SK-N-MC (cell line): ENCODE results near the gene DMRT3.

Experiments
- EZH2 ChIP-seq: fragments of 200-600 bp; sonication (generic); IDR thresholded peaks from one replicate; pipeline ENCODE4 v1.6.1; 2017; ENCODE audit warnings: antibody characterized with exemption
- FOXP2 ChIP-seq: optimal IDR thresholded peaks from 2 replicates; pipeline ENCODE3; 2011; ENCODE audit warnings: mild to moderate bottlenecking, moderate library complexity; ENCODE audit not compliant: insufficient read depth; ENCODE audit errors: extremely low read length, control extremely low read depth
- POLR2AphosphoS5 ChIP-seq: IDR thresholded peaks from 2 replicates; pipeline ENCODE4 v1.6.1; 2012; ENCODE audit warnings: mild to moderate bottlenecking, low read depth, low read length, borderline replicate concordance

DNA sequence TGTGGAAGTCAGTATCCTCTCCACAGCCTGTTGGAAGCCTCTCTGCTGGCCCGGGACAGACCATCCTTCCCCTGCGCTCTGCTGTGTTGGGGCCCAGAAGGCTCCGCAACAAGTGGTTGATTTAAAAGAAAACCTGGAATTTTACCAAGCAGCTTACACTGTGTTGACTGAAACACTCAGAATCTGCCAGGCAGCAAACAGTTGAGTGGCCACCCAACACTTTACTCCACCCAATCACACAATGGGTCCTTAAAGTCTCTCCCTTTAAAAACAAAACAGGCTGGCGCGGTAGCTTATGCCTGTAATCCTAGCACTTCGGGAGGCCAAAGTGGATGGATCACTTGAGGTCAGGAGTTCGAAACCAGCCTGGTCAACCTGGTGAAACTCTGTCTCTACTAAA lies 28.0 kb upstream of the DMRT3 start:
- TF ChIP-seq POLR2AphosphoS5 (no peak), EZH2 (no peak), FOXP2 (no peak)
